GM12891 (cell line): ENCODE measurements around the gene CMPK2.

Experiments
- DNase-seq: peaks from one replicate; pipeline ENCODE4 v3.0.0; 2011; ENCODE audit warnings: low spot score; ENCODE audit not compliant: insufficient read length
- FAIRE-seq: peaks from 2 replicates; lab custom pipeline; 2011; peaks lifted over from hg19 to GRCh38; lab: Jason Lieb, UNC
- PAX5 ChIP-seq: IDR thresholded peaks from 2 replicates; pipeline ENCODE4 v1.6.1; 2011; ENCODE audit warnings: low read length, moderate library complexity, mild to moderate bottlenecking; ENCODE audit not compliant: insufficient read depth, severe bottlenecking
- POLR2A ChIP-seq: IDR thresholded peaks from 2 replicates; pipeline ENCODE4 v1.6.1; 2011; ENCODE audit warnings: low read depth, low read length, control low read depth
- POLR2AphosphoS5 ChIP-seq: IDR thresholded peaks from 2 replicates; pipeline ENCODE4 v1.6.1; 2011; ENCODE audit warnings: low read depth, low read length, control low read depth
- POU2F2 ChIP-seq: IDR thresholded peaks from 2 replicates; pipeline ENCODE4 v1.6.1; 2011; ENCODE audit warnings: low read depth, mild to moderate bottlenecking, control low read depth, low read length, moderate library complexity
- SPI1 ChIP-seq: IDR thresholded peaks from 2 replicates; pipeline ENCODE4 v1.6.1; 2011; ENCODE audit warnings: low read depth, low read length, control low read depth
- TAF1 ChIP-seq: IDR thresholded peaks from 2 replicates; pipeline ENCODE4 v1.6.1; 2011; ENCODE audit warnings: low read depth, low read length, control low read depth

CMPK2 gene

DNA sequence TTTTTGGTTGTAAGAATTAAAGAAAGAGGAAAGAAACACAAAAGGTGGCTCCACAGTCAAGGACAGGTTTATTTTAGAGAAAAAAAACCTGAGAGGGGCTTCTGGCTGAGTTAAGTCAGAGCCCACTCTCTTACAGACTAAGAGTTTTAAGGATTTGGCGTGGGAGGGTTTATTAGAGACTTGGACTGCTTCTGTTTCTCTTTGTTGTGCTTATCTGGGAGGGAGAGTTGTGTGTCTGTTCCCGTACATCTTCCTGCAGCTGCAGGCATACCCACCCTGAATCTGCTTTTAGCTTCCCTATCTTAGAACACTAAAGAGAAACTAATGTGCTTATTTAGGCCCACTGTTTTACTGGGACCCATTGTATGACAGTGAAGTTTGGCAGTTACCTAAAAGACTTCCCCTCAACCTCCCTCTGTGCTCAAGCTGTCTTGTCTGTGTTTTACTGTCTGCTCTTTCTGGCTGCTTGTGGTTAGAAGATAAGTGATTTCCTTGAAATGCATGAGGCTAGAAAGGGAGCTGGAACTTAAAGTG lies 14.6 kb upstream of the CMPK2 start:
- peak; percentile 50 for FAIRE-seq
- no peak for TF ChIP-seq SPI1
- no peak for TF ChIP-seq PAX5
- TF ChIP-seq TAF1: no peak
- no peak for TF ChIP-seq POLR2AphosphoS5
- TF ChIP-seq POLR2A: no peak
- TF ChIP-seq POU2F2: no peak
- DNase-seq: no peak

- FAIRE-seq (no peak), DNase-seq (no peak)
- TF ChIP-seq PAX5 (no peak), POLR2A (no peak), SPI1 (no peak), POLR2AphosphoS5 (no peak), TAF1 (no peak), POU2F2 (no peak)
Observed at GRCh38 chr2:6879011-6879410, 13.3 kb upstream of the CMPK2 start.

DNA sequence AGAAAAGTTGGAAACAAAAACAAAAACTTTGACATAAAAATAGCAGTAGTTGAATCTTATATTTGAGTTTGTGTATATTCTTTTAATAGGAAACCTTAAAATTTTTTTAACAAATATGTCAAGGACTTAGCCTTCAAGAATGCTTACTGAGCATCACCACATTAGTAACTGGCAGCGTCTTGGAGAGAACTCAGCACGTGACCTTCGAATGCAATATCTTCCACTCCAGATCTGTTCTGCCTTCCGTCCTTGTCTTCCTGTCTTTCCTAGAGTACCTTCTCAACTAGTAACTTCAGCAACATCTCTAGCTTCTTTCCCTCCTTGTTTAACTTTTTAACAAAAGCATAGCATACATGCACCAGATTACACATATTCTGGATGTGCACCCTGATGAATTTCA lies 12.8 kb upstream of the CMPK2 start:
- TF ChIP-seq SPI1 (no peak), POU2F2 (no peak), TAF1 (no peak), POLR2AphosphoS5 (no peak), POLR2A (no peak), PAX5 (no peak)
- FAIRE-seq (peak; percentile 9), DNase-seq (no peak)

DNA sequence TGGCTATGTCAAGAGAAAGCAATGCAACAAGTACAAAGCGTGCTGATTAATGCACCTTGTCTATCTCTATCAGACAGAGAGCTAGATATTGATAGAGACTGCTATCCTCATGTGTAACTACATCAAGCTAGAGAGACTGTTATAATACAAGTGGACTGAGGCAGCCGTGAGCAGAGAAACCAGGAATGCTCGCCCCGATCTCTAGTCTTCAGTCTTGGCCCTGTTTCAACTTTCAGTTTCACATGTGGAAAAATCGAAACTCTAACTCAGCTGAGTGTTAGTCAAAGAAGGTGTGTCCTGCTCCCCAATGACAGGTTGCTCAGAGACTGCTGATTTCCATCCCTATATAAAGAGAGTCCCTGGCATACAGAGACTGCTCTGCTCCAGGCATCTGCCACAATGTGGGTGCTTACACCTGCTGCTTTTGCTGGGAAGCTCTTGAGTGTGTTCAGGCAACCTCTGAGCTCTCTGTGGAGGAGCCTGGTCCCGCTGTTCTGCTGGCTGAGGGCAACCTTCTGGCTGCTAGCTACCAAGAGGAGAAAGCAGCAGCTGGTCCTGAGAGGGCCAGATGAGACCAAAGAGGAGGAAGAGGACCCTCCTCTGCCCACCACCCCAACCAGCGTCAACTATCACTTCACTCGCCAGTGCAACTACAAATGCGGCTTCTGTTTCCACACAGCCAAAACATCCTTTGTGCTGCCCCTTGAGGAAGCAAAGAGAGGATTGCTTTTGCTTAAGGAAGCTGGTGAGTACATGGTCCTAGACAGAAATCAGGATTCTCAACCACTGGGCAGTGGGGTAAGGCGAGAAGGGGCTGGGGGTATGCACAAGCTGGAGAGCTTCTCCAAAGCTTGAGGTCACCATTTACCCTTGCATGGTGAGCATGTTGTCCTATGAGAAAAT lies 11.9 kb upstream of the CMPK2 start, which contains the start of gene RSAD2:
RSAD2 (plus strand) TSS at position 376 of the 903 bp plus-strand sequence; CDS start at position 400, 24 bp downstream.
- DNase-seq (no peak), FAIRE-seq (peak; percentile 85)
- TF ChIP-seq SPI1 (no peak), TAF1 (no peak), POLR2A (no peak), POLR2AphosphoS5 (no peak), PAX5 (no peak), POU2F2 (no peak)

GRCh38 chr2:6876309-6876708 lies 10.6 kb upstream of the CMPK2 start:
- TF ChIP-seq POLR2AphosphoS5: no peak
- TF ChIP-seq PAX5: no peak
- no peak for TF ChIP-seq POU2F2
- no peak for TF ChIP-seq TAF1
- TF ChIP-seq POLR2A: no peak
- TF ChIP-seq SPI1: no peak
- DNase-seq (no peak), FAIRE-seq (no peak)

DNA sequence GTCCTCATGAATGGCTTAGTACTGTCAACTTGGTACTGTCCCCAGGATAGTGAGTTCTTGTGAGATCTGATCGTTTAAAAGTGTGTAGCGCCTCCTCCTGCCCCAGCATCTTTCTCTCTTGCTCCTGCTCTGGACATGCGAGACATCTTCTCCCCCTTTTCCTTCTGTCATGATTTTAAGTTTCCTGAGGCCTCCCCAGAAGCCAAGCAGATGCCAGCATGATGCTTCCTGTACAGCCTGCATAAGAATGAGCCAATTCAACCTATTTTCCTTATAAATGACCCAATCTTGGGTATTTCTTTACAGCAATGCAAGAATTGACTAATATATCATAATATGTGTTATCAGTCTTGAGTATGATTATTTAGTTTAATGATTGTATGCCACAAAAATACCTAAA lies 8.3 kb upstream of the CMPK2 start:
- DNase-seq: no peak
- no peak for FAIRE-seq
- TF ChIP-seq POU2F2 (no peak), PAX5 (no peak)

- DNase-seq: no peak
- FAIRE-seq: peak; percentile 43
- no peak for TF ChIP-seq POLR2A
- TF ChIP-seq SPI1: peak; percentile 51; the same call in 1 of the 2 replicates
- TF ChIP-seq TAF1: no peak
Observed at GRCh38 chr2:6872394-6872793, 6.7 kb upstream of the CMPK2 start.

DNA sequence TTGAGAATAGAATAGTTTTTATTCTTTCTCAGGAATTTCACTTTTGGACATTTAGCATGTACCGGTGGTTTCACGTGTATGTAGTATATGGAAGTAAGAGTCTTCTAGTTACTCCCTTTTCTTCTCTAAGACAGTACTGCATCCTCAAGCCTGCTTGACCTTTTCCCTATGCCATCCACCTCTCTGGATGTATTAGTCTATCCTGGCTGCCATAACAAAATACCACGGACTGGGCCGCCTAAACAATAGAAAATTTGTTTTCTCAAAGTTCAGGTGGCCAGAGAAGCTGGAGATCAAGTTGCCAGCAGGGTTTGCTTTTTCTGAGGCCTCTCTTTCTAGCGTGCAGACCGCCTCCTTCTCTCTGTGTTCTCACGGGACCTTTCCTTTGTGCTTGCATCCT lies 1.3 kb upstream of the CMPK2 start:
- TF ChIP-seq PAX5: no peak
- no peak for TF ChIP-seq POLR2AphosphoS5
- TF ChIP-seq POU2F2: no peak
- no peak for TF ChIP-seq POLR2A
- no peak for TF ChIP-seq SPI1
- no peak for TF ChIP-seq TAF1
- DNase-seq (no peak), FAIRE-seq (no peak)

DNA sequence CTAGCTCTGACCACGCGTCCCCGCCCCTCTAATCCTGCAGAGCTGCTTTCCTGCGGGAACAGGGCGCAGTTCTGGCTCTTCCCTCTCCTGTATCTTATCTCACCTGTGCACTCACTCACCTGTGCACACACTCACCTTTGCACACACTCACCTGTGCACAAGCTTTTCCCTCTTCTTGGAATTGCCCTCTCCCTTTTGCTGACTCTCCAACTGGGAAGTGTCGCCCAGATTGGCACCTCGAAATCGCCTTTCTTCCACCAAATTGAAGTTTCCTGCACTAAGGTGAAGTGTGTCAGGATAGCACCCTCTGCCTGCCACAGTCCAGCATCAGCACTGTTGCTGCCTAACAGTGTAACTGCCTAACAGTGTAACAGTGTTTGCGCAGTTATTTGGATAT lies 566 bp upstream of the CMPK2 start:
- DNase-seq (no peak), FAIRE-seq (peak; percentile 99)
- TF ChIP-seq PAX5: no peak
- no peak for TF ChIP-seq POLR2A
- TF ChIP-seq SPI1: no peak
- no peak for TF ChIP-seq POU2F2
- no peak for TF ChIP-seq POLR2AphosphoS5
- no peak for TF ChIP-seq TAF1

DNA sequence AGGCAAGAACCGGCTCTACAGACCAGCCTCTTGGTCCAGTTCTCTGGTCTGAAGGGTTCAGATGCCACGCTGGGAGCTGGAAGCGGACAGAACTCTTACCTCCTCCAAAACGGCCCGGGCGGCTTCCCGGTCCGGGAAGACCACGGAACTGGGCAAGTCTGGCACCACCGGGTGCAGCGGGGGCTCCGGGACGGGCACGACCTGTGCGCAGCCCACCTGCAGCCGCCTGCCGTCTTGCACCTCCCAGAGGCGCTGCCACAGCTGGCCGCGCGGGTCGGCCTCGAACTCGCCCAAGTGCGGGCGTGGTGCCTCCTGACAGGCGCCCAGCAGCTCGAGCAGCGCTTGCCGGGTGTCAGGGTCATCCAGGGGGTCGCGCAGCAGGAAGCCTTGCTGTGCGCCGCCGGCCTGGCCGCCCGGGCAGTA lies 773 bp downstream of the CMPK2 start:
- TF ChIP-seq POLR2AphosphoS5 (no peak), POLR2A (no peak), TAF1 (no peak), SPI1 (no peak), POU2F2 (no peak), PAX5 (no peak)
- FAIRE-seq (peak; percentile 16), DNase-seq (no peak)
